ENCODE measurements around the gene MATR3.

- TF ChIP-seq EZH2 (IDR thresholded peaks at IDR 0.05; ENCODE audit: low read length, missing control alignments) (no peak), CTCF (conservative IDR thresholded peaks at IDR 0.05 in 1 of 2, IDR thresholded peaks at IDR 0.05 in 1 of 2; ENCODE audit: low read depth in 1 of 2, low read length in 2 of 2) (no peak)
Observed at GRCh38 chr5:139295346-139296057, 2.0 kb downstream of the MATR3 start.

Measured in fibroblast of lung (primary cell).